H1 (cell line): ENCODE data around the gene MOK. TPM values are rescaled to one million over a fixed set of nuclear protein-coding genes. Genes with fewer than 3 reads are reported as not detected.

Experiments used
- CTCF ChIA-PET: fragments of 300-600 bp; sonication (Branson Sonifier 250); formaldehyde crosslinking; loops from one replicate; lab custom pipeline; 2021; ENCODE audit not compliant: partially characterized antibody; lab: Charles Lee
- POLR2A ChIA-PET: fragments of 300-600 bp; sonication (Branson Sonifier 250); formaldehyde crosslinking; loops from one replicate; lab custom pipeline; 2021; ENCODE audit warnings: inconsistent platforms; ENCODE audit not compliant: partially characterized antibody; lab: Charles Lee
- DNase-seq, 2 experiments: peaks; one replicate each; pipeline versions ENCODE4 v3.0.0 to v3.0.0-alpha.2; 2010 to 2022; ENCODE audit warnings: low spot score in 2 of 2, low read depth in 1 of 2, mixed read lengths in 1 of 2
- FAIRE-seq: peaks from 2 replicates; lab custom pipeline; 2011; peaks lifted over from hg19 to GRCh38; lab: Jason Lieb, UNC
- H2AFZ ChIP-seq: 2 replicates; pipeline ENCODE4 v1.8.1; 2012; ENCODE audit warnings: low read length, inconsistent platforms
- H2AK5ac ChIP-seq: 2 replicates; pipeline ENCODE4 v1.6.1; 2013; ENCODE audit warnings: low read depth, low read length
- H2BK120ac ChIP-seq: replicated peaks from 2 replicates; pipeline ENCODE3; 2013; ENCODE audit warnings: low read depth, low read length, inconsistent platforms
- H2BK12ac ChIP-seq: 2 replicates; pipeline ENCODE4 v1.6.1; 2013; ENCODE audit warnings: low read depth, low read length
- H2BK15ac ChIP-seq: 2 replicates; pipeline ENCODE4 v1.6.1; 2013; ENCODE audit warnings: low read length
- H2BK20ac ChIP-seq: 2 replicates; pipeline ENCODE4 v1.6.1; 2013; ENCODE audit warnings: low read length
- H2BK5ac ChIP-seq: 2 replicates; pipeline ENCODE4 v1.6.1; 2013; ENCODE audit warnings: low read depth, low read length
- H3K14ac ChIP-seq: 2 replicates; pipeline ENCODE4 v1.6.1; 2013; ENCODE audit warnings: inconsistent platforms; ENCODE audit not compliant: insufficient read length
- H3K18ac ChIP-seq: 2 replicates; pipeline ENCODE4 v1.6.1; 2013; ENCODE audit warnings: low read length; ENCODE audit errors: extremely low read depth
- H3K23ac ChIP-seq: 2 replicates; pipeline ENCODE4 v1.6.1; 2013; ENCODE audit warnings: inconsistent platforms; ENCODE audit not compliant: insufficient read length
- H3K23me2 ChIP-seq: 2 replicates; pipeline ENCODE4 v1.6.1; 2013; ENCODE audit warnings: low read depth, low read length
- H3K27ac ChIP-seq: 2 replicates; pipeline ENCODE4 v1.6.1; 2011; ENCODE audit warnings: low read depth, low read length, inconsistent platforms
- H3K27me3 ChIP-seq, 4 experiments: replicated peaks in 1 of 4; 1 replicate in 1 of 4; 2 replicates in 3 of 4; pipeline versions ENCODE4 v1.6.1 to v1.8.1; 2011 to 2013; ENCODE audit warnings: low read length in 3 of 4, mild to moderate bottlenecking in 3 of 4, inconsistent platforms in 2 of 4, mixed read lengths in 2 of 4, moderate library complexity in 1 of 4; ENCODE audit not compliant: control insufficient read depth in 3 of 4, insufficient read depth in 3 of 4; ENCODE audit errors: extremely low read depth in 1 of 4
- H3K36me3 ChIP-seq, 4 experiments: 2 replicates each; pipeline versions ENCODE4 v1.6.1 to v1.8.1; 2011 to 2013; ENCODE audit warnings: mild to moderate bottlenecking in 4 of 4, low read length in 3 of 4, moderate library complexity in 2 of 4, control low read depth in 1 of 4, inconsistent platforms in 1 of 4; ENCODE audit not compliant: insufficient read depth in 4 of 4, control insufficient read depth in 2 of 4
- H3K4ac ChIP-seq: replicated peaks from 2 replicates; pipeline ENCODE3; 2013; ENCODE audit warnings: low read length, low read depth, mixed read lengths, inconsistent platforms; ENCODE audit not compliant: insufficient read length
- H3K4me1 ChIP-seq, 4 experiments: replicated peaks in 1 of 4; 1 replicate in 1 of 4; 2 replicates in 3 of 4; pipeline versions ENCODE4 v1.6.1 to v1.8.1; 2011 to 2013; ENCODE audit warnings: low read length in 3 of 4, inconsistent platforms in 2 of 4, mixed read lengths in 1 of 4; ENCODE audit not compliant: insufficient read depth in 4 of 4, control insufficient read depth in 3 of 4
- H3K4me2 ChIP-seq, 2 experiments: 2 replicates each; pipeline versions ENCODE4 v1.6.1 to v1.8.1; 2011 to 2013; ENCODE audit warnings: low read depth in 2 of 2, low read length in 2 of 2, control low read depth in 1 of 2, inconsistent platforms in 1 of 2, mild to moderate bottlenecking in 1 of 2; ENCODE audit not compliant: insufficient read depth in 1 of 2
- H3K4me3 ChIP-seq, 4 experiments: fragments of 200-600, 300-600 bp in 1 of 4; sonication (generic), shearing (Covaris generic), sonication (Bioruptor Twin) in 1 of 4; 2 replicates each; pipeline versions ENCODE4 v1.5.1 to v1.8.1; 2011 to 2016; ENCODE audit warnings: low read length in 4 of 4, low read depth in 3 of 4, control low read depth in 2 of 4, inconsistent platforms in 2 of 4, mild to moderate bottlenecking in 2 of 4, mixed read lengths in 1 of 4, moderate library complexity in 1 of 4; ENCODE audit not compliant: insufficient read depth in 2 of 4; ENCODE audit errors: extremely low read depth in 1 of 4
- H3K56ac ChIP-seq: replicated peaks from 2 replicates; pipeline ENCODE3; 2013; ENCODE audit warnings: low read depth, mild to moderate bottlenecking, mixed read lengths, low read length, inconsistent platforms; ENCODE audit not compliant: insufficient read length
- H3K79me1 ChIP-seq: 2 replicates; pipeline ENCODE4 v1.6.1; 2013; ENCODE audit warnings: low read depth, low read length, control low read depth
- H3K79me2 ChIP-seq, 2 experiments: 2 replicates each; pipeline versions ENCODE4 v1.6.1 to v1.8.1; 2012 to 2013; ENCODE audit warnings: low read length in 2 of 2, mild to moderate bottlenecking in 2 of 2, inconsistent platforms in 1 of 2; ENCODE audit not compliant: insufficient read depth in 2 of 2, control insufficient read depth in 1 of 2
- H3K9ac ChIP-seq, 4 experiments: replicated peaks in 1 of 4; 1 replicate in 1 of 4; 2 replicates in 3 of 4; pipeline versions ENCODE4 v1.6.1 to v1.8.1; 2011 to 2013; ENCODE audit warnings: low read depth in 3 of 4, low read length in 3 of 4, control low read depth in 2 of 4, mild to moderate bottlenecking in 2 of 4, moderate library complexity in 2 of 4, inconsistent platforms in 1 of 4; ENCODE audit errors: extremely low read depth in 1 of 4
- H3K9me3 ChIP-seq, 2 experiments: 2 replicates each; pipeline versions ENCODE4 v1.6.1 to v1.8.1; 2012 to 2013; ENCODE audit warnings: mild to moderate bottlenecking in 2 of 2, moderate library complexity in 2 of 2, control low read depth in 1 of 2, inconsistent platforms in 1 of 2, low read depth in 1 of 2, low read length in 1 of 2, mixed read lengths in 1 of 2; ENCODE audit not compliant: insufficient read depth in 2 of 2
- H4K20me1 ChIP-seq, 2 experiments: replicated peaks in 1 of 2; 2 replicates each; pipeline versions ENCODE3 to v1.8.1; 2011 to 2013; ENCODE audit warnings: inconsistent platforms in 2 of 2, low read length in 2 of 2, mild to moderate bottlenecking in 1 of 2; ENCODE audit not compliant: insufficient read depth in 2 of 2, control insufficient read depth in 1 of 2
- H4K5ac ChIP-seq: 2 replicates; pipeline ENCODE4 v1.6.1; 2013; ENCODE audit warnings: low read length, low read depth, mixed read lengths, inconsistent platforms; ENCODE audit not compliant: insufficient read length
- H4K8ac ChIP-seq: 2 replicates; pipeline ENCODE4 v1.8.0; 2013; ENCODE audit warnings: mild to moderate bottlenecking, moderate library complexity, low read length, inconsistent platforms; ENCODE audit not compliant: insufficient read depth; ENCODE audit errors: extremely low read depth
- H4K91ac ChIP-seq: replicated peaks from 2 replicates; pipeline ENCODE3; 2013; ENCODE audit warnings: low read length, mixed read lengths, inconsistent platforms; ENCODE audit not compliant: insufficient read length
- BCL11A ChIP-seq, 2 experiments: IDR thresholded peaks; one replicate each; pipeline ENCODE4 v1.6.1; 2011; ENCODE audit warnings: low read depth in 2 of 2, low read length in 2 of 2, mild to moderate bottlenecking in 2 of 2
- CTCF ChIP-seq, 3 experiments: IDR thresholded peaks; 1 replicate in 2 of 3; 2 replicates in 1 of 3; pipeline versions ENCODE4 v1.5.1 to v1.6.1; 2011; ENCODE audit warnings: low read length in 3 of 3, mild to moderate bottlenecking in 3 of 3, inconsistent platforms in 2 of 3, low read depth in 1 of 3, moderate library complexity in 1 of 3; ENCODE audit not compliant: insufficient read depth in 1 of 3; ENCODE audit errors: control extremely low read depth in 1 of 3
- KDM5A ChIP-seq: fragments of 200-600 bp; IDR thresholded peaks from 2 replicates; pipeline ENCODE4 v1.7.1; 2012; ENCODE audit warnings: mild to moderate bottlenecking, low read length, inconsistent platforms, mixed read lengths
- SP2 ChIP-seq: IDR thresholded peaks from 2 replicates; pipeline ENCODE4 v1.6.1; 2012; ENCODE audit warnings: mild to moderate bottlenecking, low read length, inconsistent platforms
- USF2 ChIP-seq: IDR thresholded peaks from 2 replicates; pipeline ENCODE4 v1.6.1; 2011; ENCODE audit warnings: low read length, improper control_type of control experiment
- whole genome bisulfite sequencing, 2 experiments: shearing (Covaris generic) in 1 of 2; methylation state at CpG; one replicate each; pipeline versions ENCODE4 v1.1.6 to v1.1.7; 2013 to 2015; ENCODE audit warnings: low lambda C conversion rate in 2 of 2, mixed read lengths in 2 of 2, inconsistent platforms in 1 of 2, low coverage in 1 of 2, missing lambda C conversion rate in 1 of 2; ENCODE audit not compliant: insufficient replicate concordance in 2 of 2, insufficient coverage in 1 of 2, insufficient read length in 1 of 2; ENCODE audit errors: extremely low coverage in 1 of 2, missing lambda C conversion rate in 1 of 2; 5-methylcytosine and 5-hydroxymethylcytosine counted together
- polyA plus RNA-seq, 7 experiments: library from polyadenylated mRNA; depleted of rRNA in 3 of 7; stranded (reverse) in 5 of 7; unstranded in 2 of 7; fragments of >200 nt in 5 of 7; fragments of 200-250 nt in 2 of 7; gene quantifications; 1 replicate in 5 of 7; 2 replicates in 1 of 7; 4 replicates in 1 of 7; pipeline versions ENCODE4 v1.2.1 to v1.2.3, GENCODE V29; 2011 to 2013; ENCODE audit warnings: missing spikeins in 2 of 7, mixed read lengths in 2 of 7
- total RNA-seq: library from RNA; stranded (reverse); fragmentation: NEBNext Ultra II Directional; extraction: Animal tissue kit (Norgen Biotek cat#: 25700); gene quantifications from 2 replicates; pipeline ENCODE4 v1.2.1, GENCODE V29; 2021

MOK gene
- total and polyA plus RNA-seq, 2 of the 8 experiments (the other 6 are each of a cell fraction or from before 2014, with no cell fraction given) = 2.1 to 2.5 TPM

GRCh38 chr14:102180248-102180998 is 124.5 kb downstream of the MOK start:
- no peaks in the 10 kb centered on the region for H3K23me2 ChIP-seq
- no peaks in the 10 kb centered on the region; a peak in 1 of 8 replicates for H3K36me3 ChIP-seq
- no peaks in the 10 kb centered on the region for H3K27me3 ChIP-seq
- H2AK5ac ChIP-seq = no peak overlapping the region
- no peak overlapping the region for H3K4me2 ChIP-seq
- CTCF ChIA-PET = interaction anchor here (0.6 to 1.5 kb wide), 7 partner anchors 9 to 133 kb away, joined by 3 to 5 read pairs (median 3); no protein-coding TSS in a partner anchor
- FAIRE-seq = no peak
- no peak overlapping the region for H3K18ac ChIP-seq
- H3K4me1 ChIP-seq = peaks cover 0 to 9% (median 0%) of the 10 kb centered on the region in 4 experiments; a peak in 3 of 7 replicates
- no peak overlapping the region for H2BK12ac ChIP-seq
- H2BK5ac ChIP-seq = no peak overlapping the region
- TF ChIP-seq SP2 (no peak), USF2 (no peak), CTCF (IDR thresholded peaks at IDR 0.05; ENCODE audit: control extremely low read depth in 1 of 3, insufficient read depth in 1 of 3, low read depth in 1 of 3, low read length in 3 of 3) (no peak), KDM5A (no peak), BCL11A (IDR thresholded peaks at IDR 0.05; ENCODE audit: low read depth in 2 of 2, low read length in 2 of 2) (no peak)
- TF ChIP-seq, all 59 proteins: peak for 0
- Histone ChIP-seq H3K79me2 (peaks cover 0 to 78% of the 10 kb centered on the region in 2 experiments; a peak in 3 of 4 replicates), H3K9me3 (no peaks in the 10 kb centered on the region), H2BK15ac (no peak overlapping the region), H2BK20ac (no peak overlapping the region), H3K27ac (no peak overlapping the region), H4K8ac (no peak overlapping the region), H3K9ac (no peak overlapping the region), H4K20me1 (peaks cover 0 to 6% of the 10 kb centered on the region in 2 experiments), H3K4me3 (no peak overlapping the region), H4K5ac (no peak overlapping the region), H2AFZ (no peak overlapping the region), H4K91ac (no peak overlapping the region), H3K56ac (no peak overlapping the region), H3K79me1 (no peaks in the 10 kb centered on the region; the same call in none of the 2 replicates), H3K14ac (no peak overlapping the region), H2BK120ac (no peak overlapping the region), H3K4ac (no peak overlapping the region), H3K23ac (no peak overlapping the region)
- POLR2A ChIA-PET = interaction anchor here (1.8 kb wide), 1 partner anchor 40 kb away, joined by 6 read pairs; the partner anchor contains the start of gene WDR20
- WGBS, 2 experiments = 70% methylated on average over 7 of the region's 7 CpGs; no CpG with 5 or more reads in 1 of the 2 experiments
- no peak for DNase-seq
